Activated CD8-positive, alpha-beta T cell treated with anti-CD3 and anti-CD28 coated beads for 36 hours (primary cell): Measurements from ENCODE around the gene LHX4. TPM values are rescaled to one million over a fixed set of nuclear protein-coding genes. Genes with fewer than 3 reads are reported as not detected.

Experiments
- ATAC-seq: fragments of 200-7000 bp; cut with Tn5 transposase; one replicate; pipeline ENCODE4 v1.10.0; 2021; ENCODE audit warnings: mild to moderate bottlenecking, moderate library complexity
- CTCF ChIA-PET: fragments of 350-600 bp; sonication (Branson Sonifier 250); formaldehyde crosslinking; loops from one replicate; lab custom pipeline; 2021; ENCODE audit warnings: antibody characterized with exemption; lab: Charles Lee
- POLR2A ChIA-PET: fragments of 350-600 bp; sonication (Branson Sonifier 250); formaldehyde crosslinking; loops from one replicate; lab custom pipeline; 2021; ENCODE audit warnings: antibody characterized with exemption; lab: Charles Lee
- DNase-seq: peaks from one replicate; pipeline ENCODE4 v3.0.0-alpha.2; 2020
- H3K27ac Mint-ChIP-seq: one replicate; pipeline ENCODE4 v1.8.0; 2021; ENCODE audit warnings: mild to moderate bottlenecking, mixed read lengths
- H3K27me3 Mint-ChIP-seq: one replicate; pipeline ENCODE4 v1.8.0; 2021; ENCODE audit warnings: mixed read lengths
- H3K36me3 Mint-ChIP-seq: one replicate; pipeline ENCODE4 v1.8.0; 2021; ENCODE audit warnings: low read depth, mixed read lengths
- H3K4me1 Mint-ChIP-seq: one replicate; pipeline ENCODE4 v1.8.0; 2021; ENCODE audit warnings: low read depth, mixed read lengths
- H3K4me3 Mint-ChIP-seq: one replicate; pipeline ENCODE4 v1.8.0; 2021; ENCODE audit warnings: mild to moderate bottlenecking, moderate library complexity, mixed read lengths
- H3K9me3 Mint-ChIP-seq: one replicate; pipeline ENCODE4 v1.8.0; 2021; ENCODE audit warnings: mixed read lengths
- intact Hi-C: fragments of 100-400 bp; cut with micrococcal nuclease; formaldehyde crosslinking; loops from one replicate; pipeline ENCODE4 v1.10.0; 2022
- total RNA-seq, 2 experiments: library from RNA; stranded (reverse); gene quantifications; one replicate each; pipeline ENCODE4 v1.2.3, GENCODE V29; 2021
- TF ChIP-seq, protein P1 (sequence below): fragments of 200-600 bp; IDR thresholded peaks from one replicate; pipeline ENCODE4 v1.8.0; 2022; ENCODE audit warnings: antibody characterized with exemption, mild to moderate bottlenecking

Gene LHX4
- total RNA-seq, 2 experiments from 2014 or later, result not detected

- Mint-ChIP-seq H3K4me3 (no peak overlapping the region), H3K27me3 (peaks cover 38% of the 10 kb centered on the region), H3K27ac (no peak overlapping the region), H3K4me1 (peaks cover 2% of the 10 kb centered on the region), H3K36me3 (no peaks in the 10 kb centered on the region), H3K9me3 (no peaks in the 10 kb centered on the region)
- TF ChIP-seq, protein P1, sequence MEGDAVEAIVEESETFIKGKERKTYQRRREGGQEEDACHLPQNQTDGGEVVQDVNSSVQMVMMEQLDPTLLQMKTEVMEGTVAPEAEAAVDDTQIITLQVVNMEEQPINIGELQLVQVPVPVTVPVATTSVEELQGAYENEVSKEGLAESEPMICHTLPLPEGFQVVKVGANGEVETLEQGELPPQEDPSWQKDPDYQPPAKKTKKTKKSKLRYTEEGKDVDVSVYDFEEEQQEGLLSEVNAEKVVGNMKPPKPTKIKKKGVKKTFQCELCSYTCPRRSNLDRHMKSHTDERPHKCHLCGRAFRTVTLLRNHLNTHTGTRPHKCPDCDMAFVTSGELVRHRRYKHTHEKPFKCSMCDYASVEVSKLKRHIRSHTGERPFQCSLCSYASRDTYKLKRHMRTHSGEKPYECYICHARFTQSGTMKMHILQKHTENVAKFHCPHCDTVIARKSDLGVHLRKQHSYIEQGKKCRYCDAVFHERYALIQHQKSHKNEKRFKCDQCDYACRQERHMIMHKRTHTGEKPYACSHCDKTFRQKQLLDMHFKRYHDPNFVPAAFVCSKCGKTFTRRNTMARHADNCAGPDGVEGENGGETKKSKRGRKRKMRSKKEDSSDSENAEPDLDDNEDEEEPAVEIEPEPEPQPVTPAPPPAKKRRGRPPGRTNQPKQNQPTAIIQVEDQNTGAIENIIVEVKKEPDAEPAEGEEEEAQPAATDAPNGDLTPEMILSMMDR, result no peak
- ATAC-seq, result no peak
- ChIA-PET CTCF (interaction anchor here (0.9 to 1.6 kb wide), 2 partner anchors 9 to 30 kb away, joined by 4 to 5 read pairs; no protein-coding TSS in a partner anchor), POLR2A (no interaction called here)
- intact Hi-C loops, result no loop called here
- no peak for DNase-seq
Observed at GRCh38 chr1:180243517-180244221, 13.6 kb downstream of the LHX4 start.

GRCh38 chr1:180244840-180245239 lies 14.8 kb downstream of the LHX4 start:
- ChIA-PET CTCF (no interaction called here), POLR2A (no interaction called here)
- H3K27ac Mint-ChIP-seq, result no peak overlapping the region
- intact Hi-C loops, result no loop called here
- H3K27me3 Mint-ChIP-seq, result peaks cover 35% of the 10 kb centered on the region
- DNase-seq (no peak), ATAC-seq (no peak)
- H3K4me3 Mint-ChIP-seq, result no peak overlapping the region
- H3K9me3 Mint-ChIP-seq, result no peaks in the 10 kb centered on the region
- no peaks in the 10 kb centered on the region for H3K36me3 Mint-ChIP-seq
- no peaks in the 10 kb centered on the region for H3K4me1 Mint-ChIP-seq
- TF ChIP-seq, protein P1, result no peak

GRCh38 chr1:180246579-180246978 lies 16.5 kb downstream of the LHX4 start:
- POLR2A ChIA-PET, result no interaction called here
- peaks cover 25% of the 10 kb centered on the region for H3K27me3 Mint-ChIP-seq
- no peak overlapping the region for H3K27ac Mint-ChIP-seq
- intact Hi-C loops, result no loop called here
- TF ChIP-seq, protein P1, result no peak
- H3K4me3 Mint-ChIP-seq, result no peak overlapping the region
- H3K36me3 Mint-ChIP-seq, result no peaks in the 10 kb centered on the region
- no peaks in the 10 kb centered on the region for H3K4me1 Mint-ChIP-seq
- CTCF ChIA-PET, result interaction anchor here (1.2 kb wide), 1 partner anchor 235 kb away, joined by 6 read pairs; no protein-coding TSS in a partner anchor
- H3K9me3 Mint-ChIP-seq, result no peaks in the 10 kb centered on the region
- ATAC-seq (no peak), DNase-seq (no peak)

- H3K4me3 Mint-ChIP-seq, result no peak overlapping the region
- DNase-seq (no peak), ATAC-seq (no peak)
- no peaks in the 10 kb centered on the region for H3K36me3 Mint-ChIP-seq
- TF ChIP-seq, protein P1, result no peak
- POLR2A ChIA-PET, result no interaction called here
- H3K4me1 Mint-ChIP-seq, result no peaks in the 10 kb centered on the region
- no peak overlapping the region for H3K27ac Mint-ChIP-seq
- no peaks in the 10 kb centered on the region for H3K9me3 Mint-ChIP-seq
- CTCF ChIA-PET, result interaction anchor here (0.8 to 1.2 kb wide), 4 partner anchors 59 to 235 kb away, joined by 3 to 6 read pairs (median 4); no protein-coding TSS in a partner anchor
- H3K27me3 Mint-ChIP-seq, result peaks cover 26% of the 10 kb centered on the region
- intact Hi-C loops, result no loop called here
Observed at GRCh38 chr1:180247061-180247460, 17.0 kb downstream of the LHX4 start.

DNA sequence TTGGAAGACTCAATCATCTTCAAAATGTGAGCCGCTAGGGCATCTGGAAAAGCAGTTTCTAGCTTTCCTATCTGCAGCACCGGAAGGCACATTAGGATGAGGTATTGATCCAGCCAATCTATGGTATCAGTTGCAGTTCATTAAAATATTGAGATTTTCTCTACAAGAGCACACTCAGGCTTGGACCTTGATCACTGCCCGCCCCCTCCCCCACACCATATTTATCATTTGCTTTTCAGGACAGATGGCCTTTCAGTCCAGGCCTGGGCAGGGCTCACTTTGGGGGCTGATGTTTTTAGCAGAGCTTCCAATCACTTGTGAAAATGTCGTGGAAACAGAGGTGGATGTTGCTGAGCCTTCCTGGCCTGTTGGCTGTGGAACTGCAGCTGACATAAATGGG lies 17.5 kb downstream of the LHX4 start:
- no peak overlapping the region for H3K4me3 Mint-ChIP-seq
- intact Hi-C loops, result no loop called here
- DNase-seq (no peak), ATAC-seq (no peak)
- TF ChIP-seq, protein P1, result no peak
- CTCF ChIA-PET, result interaction anchor here (0.8 to 1.8 kb wide), 5 partner anchors 60 to 235 kb away, joined by 3 to 6 read pairs (median 4); no protein-coding TSS in a partner anchor
- H3K27ac Mint-ChIP-seq, result no peak overlapping the region
- POLR2A ChIA-PET, result no interaction called here
- no peaks in the 10 kb centered on the region for H3K36me3 Mint-ChIP-seq
- no peaks in the 10 kb centered on the region for H3K9me3 Mint-ChIP-seq
- H3K4me1 Mint-ChIP-seq, result no peaks in the 10 kb centered on the region
- peaks cover 23% of the 10 kb centered on the region for H3K27me3 Mint-ChIP-seq
